K562 (cell line): ENCODE data around the gene PPM1F. TPM values are rescaled to one million over a fixed set of nuclear protein-coding genes. Genes with fewer than 3 reads are reported as not detected.

ENCODE experiments used
- BCLAF1 ChIP-seq, 2 experiments: fragments of 450-650 bp in 1 of 2; IDR thresholded peaks; 2 replicates each; pipeline ENCODE4 v1.6.1; 2011 to 2017; ENCODE audit warnings: low read depth in 2 of 2, antibody characterized with exemption in 1 of 2, borderline replicate concordance in 1 of 2, low read length in 1 of 2, mild to moderate bottlenecking in 1 of 2, mixed read lengths in 1 of 2; ENCODE audit not compliant: control insufficient read depth in 1 of 2
- CHD2 ChIP-seq: IDR thresholded peaks from 2 replicates; pipeline ENCODE4 v1.6.1; 2011; ENCODE audit warnings: low read depth, low read length
- CREBBP ChIP-seq: IDR thresholded peaks from one replicate; pipeline ENCODE4 v1.6.1; 2012; ENCODE audit warnings: low read depth, mild to moderate bottlenecking, control low read depth, inconsistent platforms, low read length
- DIDO1 ChIP-seq: fragments of 450-650 bp; IDR thresholded peaks from 2 replicates; pipeline ENCODE4 v1.6.1; 2016; ENCODE audit warnings: low read depth, missing biosample characterization, missing genetic modification characterization
- E2F8 ChIP-seq: fragments of 450-650 bp; IDR thresholded peaks from 2 replicates; pipeline ENCODE4 v1.7.1; 2018; ENCODE audit warnings: mild to moderate bottlenecking, low read depth; ENCODE audit not compliant: partially characterized antibody
- FUS ChIP-seq: fragments of 200-400 bp; formaldehyde crosslinking; optimal IDR thresholded peaks from 2 replicates; pipeline ENCODE3; 2017; ENCODE audit warnings: low read depth, low read length
- HDGF ChIP-seq: fragments of 450-650 bp; IDR thresholded peaks from 2 replicates; pipeline ENCODE4 v1.6.1; 2016
- MLX ChIP-seq, 2 experiments: fragments of 450-650 bp in 1 of 2; sonication (generic) in 1 of 2; formaldehyde crosslinking; conservative IDR thresholded peaks; 2 replicates each; pipeline versions ENCODE4 v1.4.0 to v1.8.1; 2020 to 2022; ENCODE audit warnings: mild to moderate bottlenecking in 1 of 2, missing genetic modification reagents in 1 of 2
- PATZ1 ChIP-seq: fragments of 250-450 bp; sonication (Bioruptor Pico); IDR thresholded peaks from 2 replicates; pipeline ENCODE4 v1.5.0; 2020; ENCODE audit warnings: mild to moderate bottlenecking, borderline replicate concordance
- PHB2 ChIP-seq: fragments of 450-650 bp; IDR thresholded peaks from 2 replicates; pipeline ENCODE4 v1.6.1; 2017; ENCODE audit warnings: low read depth
- RAD51 ChIP-seq: fragments of 450-650 bp; IDR thresholded peaks from 2 replicates; pipeline ENCODE4 v1.7.1; 2016; ENCODE audit warnings: low read depth, mild to moderate bottlenecking, borderline replicate concordance
- RBM17 ChIP-seq: fragments of 200-400 bp; formaldehyde crosslinking; IDR thresholded peaks from 2 replicates; pipeline ENCODE4 v1.6.1; 2017; ENCODE audit warnings: low read depth, mild to moderate bottlenecking, low read length, borderline replicate concordance
- SMAD2 ChIP-seq: fragments of 150-350 bp; IDR thresholded peaks from 2 replicates; pipeline ENCODE4 v1.6.1; 2014; ENCODE audit warnings: low read depth, mild to moderate bottlenecking, low read length
- YBX1 ChIP-seq: fragments of 450-650 bp; IDR thresholded peaks from 2 replicates; pipeline ENCODE4 v1.7.1; 2016; ENCODE audit warnings: mild to moderate bottlenecking
- ZC3H11A ChIP-seq: IDR thresholded peaks from 2 replicates; pipeline ENCODE4 v1.6.1; 2012; ENCODE audit warnings: low read depth, low read length, improper control_type of control experiment
- ZNF121 ChIP-seq: sonication (generic); formaldehyde crosslinking; conservative IDR thresholded peaks from 2 replicates; pipeline ENCODE4 v1.8.0; 2022; ENCODE audit warnings: missing genetic modification reagents
- polyA plus RNA-seq, 8 experiments: library from polyadenylated mRNA; depleted of rRNA in 4 of 8; stranded (reverse) in 5 of 8; unstranded in 3 of 8; fragments of >200 nt; fragmentation: Nextera tagmentation in 2 of 8; fragmentation: Illumina TruSeq in 1 of 8; extraction: Ambion mirVana in 2 of 8; extraction: Trizol in 1 of 8; gene quantifications; 2 replicates each; pipeline versions ENCODE4 v1.2.1 to v1.2.3, GENCODE V29; 2011 to 2014; ENCODE audit warnings: inconsistent platforms in 1 of 8, missing spikeins in 1 of 8
- total RNA-seq, 7 experiments: library from RNA; depleted of rRNA in 6 of 7; stranded (reverse); fragments of >200 nt in 6 of 7; fragmentation: Illumina TruSeq in 2 of 7; extraction: Trizol in 2 of 7; gene quantifications; 2 replicates each; pipeline versions ENCODE4 v1.2.1 to v1.2.3, GENCODE V29; 2011 to 2021; ENCODE audit warnings: low replicate concordance in 1 of 7

Gene PPM1F
- total and polyA plus RNA-seq, 9 of the 15 experiments (the other 6 are each of a cell fraction or from before 2014, with no cell fraction given) = 2.1 to 159 (median 64.0) TPM

- TF ChIP-seq RAD51 (no peak), YBX1 (no peak), PATZ1 (CRISPR knock-in tag) (no peak), E2F8 (no peak), CREBBP (no peak), PHB2 (no peak), ZC3H11A (no peak), HDGF (no peak), MLX (CRISPR knock-in tag; conservative IDR thresholded peaks at IDR 0.05) (peak in 1 of 2 experiments; percentile 50; a peak in 1 of 4 replicates), RBM17 (no peak), CHD2 (0 out of 2 replicates have a peak, but pooled peaks have one; percentile 3), DIDO1 (tag) (no peak), FUS (no peak), ZNF121 (CRISPR knock-in tag) (no peak), BCLAF1 (IDR thresholded peaks at IDR 0.05; ENCODE audit: borderline replicate concordance in 1 of 2, control insufficient read depth in 1 of 2, low read depth in 2 of 2, low read length in 1 of 2) (no peak), SMAD2 (no peak)
Observed at GRCh38 chr22:21946262-21946925, 6.3 kb downstream of the PPM1F start (continued).
